GM18520 (cell line): ENCODE results near the gene TSHZ2.

Experiments
- ATAC-seq: cut with Tn5 transposase; IDR thresholded peaks from one replicate; pipeline ENCODE4 v1.9.1; 2021; ENCODE audit not compliant: unreplicated experiment

TSHZ2 gene

DNA sequence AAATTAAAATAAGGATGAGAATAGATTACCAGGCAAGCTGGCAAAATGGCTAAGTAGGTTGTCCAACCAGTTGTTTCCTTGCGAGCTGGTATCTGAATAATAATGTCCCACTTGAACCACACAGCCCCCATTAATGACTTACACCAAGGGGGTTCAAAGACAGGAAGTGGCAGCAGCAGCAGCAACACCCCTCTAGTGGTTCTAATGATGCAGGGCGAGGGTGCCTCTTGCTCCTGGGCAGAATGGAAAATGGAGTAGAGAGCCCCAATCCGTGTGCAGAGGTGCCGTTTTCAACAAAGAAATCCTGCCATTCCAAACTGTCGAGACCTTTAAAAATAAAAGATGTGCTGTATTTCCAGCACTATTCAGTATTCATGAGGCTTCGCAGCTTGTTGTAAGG is 218.1 kb downstream of the TSHZ2 start:
- ATAC-seq = no peak

DNA sequence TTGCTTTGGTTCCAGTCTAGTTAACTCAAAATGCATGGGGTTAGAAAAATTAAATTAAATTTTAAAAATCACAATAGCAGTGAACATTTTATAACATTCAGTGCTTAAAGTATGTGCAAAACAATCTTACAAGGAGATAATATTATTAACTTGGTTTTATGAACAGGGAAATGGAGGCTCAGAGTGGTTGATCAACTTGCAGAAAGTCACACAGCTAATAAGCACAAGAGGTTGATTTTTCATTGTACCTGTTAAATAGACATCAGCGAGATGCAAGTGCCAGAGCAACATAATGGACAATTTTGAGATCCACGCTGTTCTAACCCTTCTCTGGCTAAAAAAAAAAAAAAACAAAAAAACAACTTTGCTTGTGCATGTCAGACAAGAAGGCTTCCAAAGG is 219.8 kb downstream of the TSHZ2 start:
- no peak for ATAC-seq

- no peak for ATAC-seq
Measured at GRCh38 chr20:53194306-53195290, 222.4 kb downstream of the TSHZ2 start.

- ATAC-seq = no peak
Measured at GRCh38 chr20:53195876-53196610, 223.9 kb downstream of the TSHZ2 start.

GRCh38 chr20:53201588-53201987 is 229.4 kb downstream of the TSHZ2 start:
- no peak for ATAC-seq

GRCh38 chr20:53202777-53203176 is 230.6 kb downstream of the TSHZ2 start:
- no peak for ATAC-seq

GRCh38 chr20:53205046-53205445 is 232.9 kb downstream of the TSHZ2 start:
- ATAC-seq = no peak

DNA sequence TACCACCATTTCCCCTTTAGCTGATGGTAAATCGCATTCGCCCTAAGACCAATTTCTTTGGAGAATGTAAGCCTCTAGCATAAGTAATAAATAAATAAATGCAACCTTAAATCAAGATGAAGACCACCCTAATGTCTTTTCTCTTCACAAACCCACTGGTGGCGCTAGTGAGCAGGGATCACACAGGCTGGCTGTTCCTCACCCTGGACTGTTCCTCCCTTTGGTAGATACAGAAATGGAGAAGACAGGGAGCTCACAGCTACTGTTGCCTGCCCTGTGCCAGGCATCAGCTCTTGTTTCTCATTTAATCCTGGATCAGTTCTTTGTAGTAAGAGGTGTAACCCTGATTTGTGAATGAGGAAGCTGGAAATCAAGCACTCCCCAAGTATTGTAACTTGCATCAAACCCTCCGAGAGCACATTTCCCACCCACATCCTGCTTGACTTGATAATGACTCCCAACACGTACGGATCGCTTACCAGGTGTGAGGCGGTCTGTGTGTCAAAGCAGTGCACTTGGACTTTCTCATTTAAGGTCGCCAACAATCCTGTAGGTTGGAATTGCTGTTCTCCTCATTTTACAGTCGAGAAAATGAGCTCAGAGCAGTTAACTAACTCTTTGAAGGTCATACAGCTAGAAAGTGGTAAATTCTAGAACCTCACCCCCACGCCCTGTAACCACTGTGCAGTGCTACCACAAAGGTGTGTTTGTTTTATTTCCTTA is 236.1 kb downstream of the TSHZ2 start:
- ATAC-seq = no peak

DNA sequence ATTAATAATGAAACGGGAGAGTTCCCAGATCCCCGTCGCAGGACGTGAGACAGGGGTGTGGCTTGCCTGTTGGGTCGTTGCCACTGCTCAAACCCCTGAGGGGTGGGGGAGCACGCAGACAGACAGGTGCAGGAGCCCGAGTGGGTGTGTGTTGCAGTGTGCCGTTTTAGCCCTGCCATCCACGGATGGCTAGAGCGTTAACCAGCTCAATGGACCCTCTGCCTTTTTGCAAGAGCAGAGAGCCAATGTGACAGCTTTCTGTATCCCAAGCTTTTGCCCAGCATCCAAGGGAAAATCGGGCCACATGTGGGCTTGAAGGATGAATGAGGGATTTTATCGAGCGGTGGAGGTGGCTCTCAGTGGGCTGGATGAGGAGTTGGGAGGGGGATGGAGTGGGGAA is 237.9 kb downstream of the TSHZ2 start:
- ATAC-seq = no peak

DNA sequence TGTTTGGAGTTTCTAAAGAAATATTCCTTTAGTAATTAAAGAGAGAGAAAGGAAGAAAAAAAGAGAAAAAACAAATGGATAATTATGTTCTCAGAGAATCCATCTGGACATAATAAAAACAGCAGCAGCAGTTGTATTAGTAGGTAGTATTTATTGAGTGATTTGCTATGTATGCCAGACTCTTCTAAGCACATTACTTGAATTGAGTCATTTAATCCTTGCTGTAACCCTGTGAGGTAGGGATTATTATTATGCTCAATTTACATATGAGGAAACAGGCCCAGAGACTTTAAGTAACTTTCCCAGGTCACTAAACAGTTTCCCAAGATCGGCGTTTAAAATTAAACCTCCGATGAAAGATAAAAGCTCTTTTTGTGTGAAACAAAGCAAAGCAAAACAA is 238.8 kb downstream of the TSHZ2 start:
- ATAC-seq = no peak

- no peak for ATAC-seq
Measured at GRCh38 chr20:53212018-53212417, 239.9 kb downstream of the TSHZ2 start.

DNA sequence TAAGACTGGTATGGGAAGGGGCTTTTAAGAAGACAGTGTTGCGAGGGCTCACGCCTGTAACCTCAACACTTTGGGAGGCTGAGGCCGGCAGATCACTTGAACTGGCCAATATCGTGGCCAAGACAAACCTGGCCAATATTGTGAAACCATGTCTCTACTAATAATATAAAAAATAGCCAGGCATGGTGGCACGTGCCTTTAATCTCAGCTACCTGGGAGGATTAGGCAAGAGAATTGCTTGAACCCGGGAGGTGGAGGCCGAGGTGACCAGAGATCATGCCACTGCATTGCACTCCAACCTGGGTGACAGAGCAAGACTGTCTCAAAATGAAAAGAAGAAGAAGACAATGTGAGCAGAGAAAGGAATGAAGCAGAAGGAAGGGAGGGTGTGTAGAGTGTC is 242.2 kb downstream of the TSHZ2 start:
- no peak for ATAC-seq

- no peak for ATAC-seq
Measured at GRCh38 chr20:53215166-53215565, 243.0 kb downstream of the TSHZ2 start.

GRCh38 chr20:53216478-53216855 is 244.3 kb downstream of the TSHZ2 start:
- no peak for ATAC-seq

GRCh38 chr20:53216856-53217576 is 244.9 kb downstream of the TSHZ2 start:
- ATAC-seq = no peak

GRCh38 chr20:53220482-53221307 is 248.5 kb downstream of the TSHZ2 start:
- ATAC-seq = no peak

- no peak for ATAC-seq
Measured at GRCh38 chr20:53221731-53222130, 249.6 kb downstream of the TSHZ2 start.

GRCh38 chr20:53222416-53222815 is 250.3 kb downstream of the TSHZ2 start:
- ATAC-seq = no peak

DNA sequence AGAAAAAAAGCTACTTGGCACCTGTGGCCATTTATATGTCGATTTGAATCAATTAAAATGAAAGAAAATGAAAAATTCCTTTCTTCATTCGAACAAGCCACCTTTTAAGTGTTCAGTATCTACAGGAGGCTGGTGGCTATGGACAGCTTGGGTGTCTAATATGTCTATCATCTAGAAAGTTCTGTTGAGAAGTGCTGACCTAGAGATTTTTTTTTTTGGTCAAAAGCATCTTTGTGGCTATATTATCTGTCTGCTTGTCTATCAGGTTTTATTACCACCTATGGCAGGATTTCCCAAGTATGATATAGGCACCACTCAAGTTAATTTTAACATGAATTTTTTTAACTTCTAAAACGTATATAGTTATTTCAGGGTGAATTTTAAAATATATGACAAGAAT is 250.8 kb downstream of the TSHZ2 start:
- no peak for ATAC-seq

- ATAC-seq = no peak
Measured at GRCh38 chr20:53223626-53224172, 251.5 kb downstream of the TSHZ2 start.
